Endothelial cell of umbilical vein (primary cell): Measurements from ENCODE around the gene DNTT. TPM values are rescaled to one million over a fixed set of nuclear protein-coding genes. Genes with fewer than 3 reads are reported as not detected.

Source experiments
- BruUV-seq: library from RNA; stranded (reverse); fragments of 400-500 nt; replicated peaks from 2 replicates; lab custom pipeline; 2021; lab: Mats Ljungman, UMichigan
- CTCF ChIA-PET: fragments of 300-600, 350-600 bp; sonication (Branson Sonifier 250); formaldehyde crosslinking; loops from one replicate; lab custom pipeline; 2021; ENCODE audit warnings: antibody characterized with exemption, inconsistent platforms; lab: Charles Lee
- POLR2A ChIA-PET: fragments of 300-600, 350-600 bp; sonication (Branson Sonifier 250); formaldehyde crosslinking; loops from one replicate; lab custom pipeline; 2021; ENCODE audit warnings: antibody characterized with exemption, inconsistent platforms; lab: Charles Lee
- DNase-seq: peaks from one replicate; pipeline ENCODE4 v3.0.0-alpha.2; 2011; ENCODE audit warnings: low read depth, low spot score
- FAIRE-seq: peaks from 2 replicates; lab custom pipeline; 2011; peaks lifted over from hg19 to GRCh38; lab: Jason Lieb, UNC
- H2AFZ ChIP-seq: 2 replicates; pipeline ENCODE4 v1.6.0; 2012; ENCODE audit warnings: low read depth, low read length, control low read depth, inconsistent platforms
- H3K27ac ChIP-seq: 2 replicates; pipeline ENCODE4 v1.5.1; 2011; ENCODE audit warnings: low read depth, mild to moderate bottlenecking, control low read depth, low read length, moderate library complexity; ENCODE audit not compliant: insufficient read depth
- H3K27me3 ChIP-seq, 2 experiments: 2 replicates each; pipeline versions ENCODE4 v1.6.0 to v1.6.1; 2011; ENCODE audit warnings: low read length in 2 of 2, mixed read lengths in 1 of 2; ENCODE audit not compliant: control insufficient read depth in 2 of 2, insufficient read depth in 2 of 2
- H3K36me3 ChIP-seq, 2 experiments: 2 replicates in 1 of 2; 3 replicates in 1 of 2; pipeline ENCODE4 v1.5.1; 2011; ENCODE audit warnings: low read length in 2 of 2, mild to moderate bottlenecking in 1 of 2, moderate library complexity in 1 of 2; ENCODE audit not compliant: control insufficient read depth in 2 of 2, insufficient read depth in 2 of 2; ENCODE audit errors: extremely low read depth in 1 of 2
- H3K4me1 ChIP-seq: 3 replicates; pipeline ENCODE4 v1.5.1; 2011; ENCODE audit warnings: mild to moderate bottlenecking, low read length; ENCODE audit not compliant: control insufficient read depth, insufficient read depth; ENCODE audit errors: extremely low read depth
- H3K4me2 ChIP-seq: 2 replicates; pipeline ENCODE4 v1.6.1; 2011; ENCODE audit warnings: low read length, control low read depth, mixed read lengths; ENCODE audit not compliant: insufficient read depth
- H3K4me3 ChIP-seq, 3 experiments: fragments of 200-600 bp in 1 of 3; sonication (generic), shearing (Covaris generic) in 1 of 3; replicated peaks in 1 of 3; 2 replicates each; pipeline ENCODE4 v1.5.1; 2011 to 2016; ENCODE audit warnings: control low read depth in 3 of 3, low read length in 3 of 3, mild to moderate bottlenecking in 2 of 3, inconsistent platforms in 1 of 3, low read depth in 1 of 3, moderate library complexity in 1 of 3; ENCODE audit not compliant: insufficient read depth in 1 of 3
- H3K79me2 ChIP-seq: 2 replicates; pipeline ENCODE4 v1.6.0; 2012; ENCODE audit warnings: low read length, inconsistent platforms; ENCODE audit not compliant: control insufficient read depth, insufficient read depth
- H3K9ac ChIP-seq: replicated peaks from 2 replicates; pipeline ENCODE3; 2011; ENCODE audit warnings: low read length, control low read depth; ENCODE audit not compliant: insufficient read depth; ENCODE audit errors: extremely low read depth
- H3K9me1 ChIP-seq: replicated peaks from 3 replicates; pipeline ENCODE4 v1.6.0; 2011; ENCODE audit warnings: mild to moderate bottlenecking, low read length; ENCODE audit not compliant: control insufficient read depth, insufficient read depth; ENCODE audit errors: extremely low read depth
- H3K9me3 ChIP-seq: replicated peaks from 2 replicates; pipeline ENCODE4 v1.5.1; 2012; ENCODE audit warnings: low read length, inconsistent platforms; ENCODE audit not compliant: control insufficient read depth, insufficient read depth
- H4K20me1 ChIP-seq: replicated peaks from 2 replicates; pipeline ENCODE3; 2011; ENCODE audit warnings: mild to moderate bottlenecking, low read length; ENCODE audit not compliant: control insufficient read depth, insufficient read depth; ENCODE audit errors: extremely low read depth
- EZH2 ChIP-seq: IDR thresholded peaks from 2 replicates; pipeline ENCODE4 v1.6.1; 2012; ENCODE audit warnings: borderline replicate concordance, low read depth, mild to moderate bottlenecking, moderate library complexity, low read length, inconsistent platforms; ENCODE audit not compliant: severe bottlenecking
- FOS ChIP-seq: IDR thresholded peaks from 2 replicates; pipeline ENCODE4 v1.6.1; 2011; ENCODE audit warnings: mild to moderate bottlenecking, low read length, moderate library complexity, borderline replicate concordance; ENCODE audit not compliant: insufficient read depth
- GATA2 ChIP-seq: IDR thresholded peaks from 2 replicates; pipeline ENCODE4 v1.7.0; 2011; ENCODE audit warnings: low read depth, mild to moderate bottlenecking, moderate library complexity, mixed read lengths, low read length; ENCODE audit not compliant: insufficient read length, insufficient read depth
- JUN ChIP-seq: IDR thresholded peaks from 2 replicates; pipeline ENCODE4 v1.6.1; 2011; ENCODE audit warnings: borderline replicate concordance, low read depth; ENCODE audit not compliant: insufficient read length, insufficient read depth
- MYC ChIP-seq: IDR thresholded peaks from one replicate; pipeline ENCODE4 v1.6.1; 2011; ENCODE audit warnings: mild to moderate bottlenecking, low read depth, low read length
- POLR2A ChIP-seq: IDR thresholded peaks from 2 replicates; pipeline ENCODE4 v1.6.1; 2012; ENCODE audit warnings: low read depth, mild to moderate bottlenecking, control low read depth, low read length
- POLR2AphosphoS5 ChIP-seq: IDR thresholded peaks from 2 replicates; pipeline ENCODE4 v1.6.1; 2012; ENCODE audit warnings: low read depth, mild to moderate bottlenecking, control low read depth, low read length, moderate library complexity; ENCODE audit not compliant: insufficient read depth
- dilution Hi-C: fragments of 300-500 bp; cut with MboI; formaldehyde crosslinking; loops from one replicate; pipeline ENCODE4 v1.15.0; 2019; ENCODE audit warnings: low sequenced_read_pairs; ENCODE audit not compliant: extremely low pct_ligation_motif_present
- intact Hi-C: fragments of 100-400 bp; cut with micrococcal nuclease; formaldehyde crosslinking; loops from one replicate; pipeline ENCODE4 v1.10.0; 2022
- polyA plus RNA-seq, 4 experiments: library from polyadenylated mRNA; depleted of rRNA in 3 of 4; stranded (reverse) in 3 of 4; unstranded in 1 of 4; fragments of >200 nt; gene quantifications; 2 replicates each; pipeline versions ENCODE4 v1.2.1 to v1.2.3, GENCODE V29; 2011 to 2012; ENCODE audit warnings: missing spikeins in 1 of 4
- total RNA-seq: library from RNA; stranded (reverse); gene quantifications from 2 replicates; pipeline ENCODE4 v1.2.3, GENCODE V29; 2021
- TF ChIP-seq, protein P1 (sequence below): IDR thresholded peaks from 2 replicates; pipeline ENCODE4 v1.6.1; 2011; ENCODE audit not compliant: insufficient read depth, insufficient read length
- TF ChIP-seq, protein P2 (sequence below), 2 donors: IDR thresholded peaks; 1 replicate in 1 of 2; 2 replicates in 1 of 2; pipeline ENCODE4 v1.5.1; 2011; ENCODE audit warnings: low read length in 2 of 2, mild to moderate bottlenecking in 2 of 2, moderate library complexity in 2 of 2, control low read depth in 1 of 2, inconsistent platforms in 1 of 2, low read depth in 1 of 2; ENCODE audit not compliant: insufficient read depth in 1 of 2; ENCODE audit errors: extremely low read depth in 1 of 2

Gene DNTT
- total and polyA plus RNA-seq, 2 donors (not counting 3 experiments of a cell fraction or from before 2014, with no cell fraction given), result not detected

DNA sequence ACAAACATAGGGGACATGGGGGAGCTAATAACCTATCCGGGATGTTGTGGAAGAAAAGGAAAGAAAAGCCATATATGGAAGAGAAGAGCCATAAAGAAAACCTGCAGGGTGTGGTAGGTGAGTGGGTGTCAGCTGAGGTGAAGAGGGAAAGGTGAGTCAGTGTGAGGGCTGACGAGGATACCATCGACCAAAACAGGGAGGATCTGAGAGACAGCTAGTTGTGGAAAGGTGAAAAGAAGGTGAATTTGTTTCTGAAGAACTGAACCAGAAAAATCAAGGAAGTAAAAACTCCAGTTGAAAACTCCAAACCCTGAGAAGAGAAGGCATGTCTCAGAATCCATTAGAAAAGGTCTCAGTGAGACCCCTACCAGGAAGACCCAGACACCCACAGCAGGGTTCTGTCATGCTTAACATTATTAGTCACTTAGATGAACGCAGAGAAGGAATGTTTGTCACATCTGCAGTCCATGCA lies 37.0 kb upstream of the DNTT start:
- ChIA-PET POLR2A (no interaction called here), CTCF (interaction anchor here (0.9 to 1.5 kb wide), 3 partner anchors 11 to 250 kb away, joined by 3 to 5 read pairs (median 4); no protein-coding TSS in a partner anchor)
- no peak for TF ChIP-seq POLR2AphosphoS5
- no peak for TF ChIP-seq JUN
- TF ChIP-seq MYC, result no peak
- TF ChIP-seq EZH2, result no peak
- TF ChIP-seq FOS, result no peak
- TF ChIP-seq, protein P1, sequence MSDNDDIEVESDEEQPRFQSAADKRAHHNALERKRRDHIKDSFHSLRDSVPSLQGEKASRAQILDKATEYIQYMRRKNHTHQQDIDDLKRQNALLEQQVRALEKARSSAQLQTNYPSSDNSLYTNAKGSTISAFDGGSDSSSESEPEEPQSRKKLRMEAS, result no peak
- TF ChIP-seq GATA2, result no peak
- TF ChIP-seq, protein P2, sequence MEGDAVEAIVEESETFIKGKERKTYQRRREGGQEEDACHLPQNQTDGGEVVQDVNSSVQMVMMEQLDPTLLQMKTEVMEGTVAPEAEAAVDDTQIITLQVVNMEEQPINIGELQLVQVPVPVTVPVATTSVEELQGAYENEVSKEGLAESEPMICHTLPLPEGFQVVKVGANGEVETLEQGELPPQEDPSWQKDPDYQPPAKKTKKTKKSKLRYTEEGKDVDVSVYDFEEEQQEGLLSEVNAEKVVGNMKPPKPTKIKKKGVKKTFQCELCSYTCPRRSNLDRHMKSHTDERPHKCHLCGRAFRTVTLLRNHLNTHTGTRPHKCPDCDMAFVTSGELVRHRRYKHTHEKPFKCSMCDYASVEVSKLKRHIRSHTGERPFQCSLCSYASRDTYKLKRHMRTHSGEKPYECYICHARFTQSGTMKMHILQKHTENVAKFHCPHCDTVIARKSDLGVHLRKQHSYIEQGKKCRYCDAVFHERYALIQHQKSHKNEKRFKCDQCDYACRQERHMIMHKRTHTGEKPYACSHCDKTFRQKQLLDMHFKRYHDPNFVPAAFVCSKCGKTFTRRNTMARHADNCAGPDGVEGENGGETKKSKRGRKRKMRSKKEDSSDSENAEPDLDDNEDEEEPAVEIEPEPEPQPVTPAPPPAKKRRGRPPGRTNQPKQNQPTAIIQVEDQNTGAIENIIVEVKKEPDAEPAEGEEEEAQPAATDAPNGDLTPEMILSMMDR (IDR thresholded peaks at IDR 0.05; ENCODE audit: extremely low read depth in 1 of 2, insufficient read depth in 1 of 2, low read depth in 1 of 2, low read length in 2 of 2), result no peak
- no peak for TF ChIP-seq POLR2A
- BruUV-seq, result no TSS peak
- H3K79me2 ChIP-seq, result no peaks in the 10 kb centered on the region
- H4K20me1 ChIP-seq, result no peaks in the 10 kb centered on the region
- no peak overlapping the region for H3K9ac ChIP-seq
- peaks cover 0 to 3% of the 10 kb centered on the region in 2 experiments for H3K27me3 ChIP-seq
- intact Hi-C loops (no loop called here), dilution Hi-C loops (no loop called here)
- FAIRE-seq (no peak), DNase-seq (no peak)
- no peaks in the 10 kb centered on the region for H3K4me1 ChIP-seq
- H3K4me3 ChIP-seq, result no peak overlapping the region
- no peak overlapping the region for H3K4me2 ChIP-seq
- H3K36me3 ChIP-seq, result no peaks in the 10 kb centered on the region
- no peaks in the 10 kb centered on the region for H3K9me3 ChIP-seq
- H3K9me1 ChIP-seq, result no peaks in the 10 kb centered on the region
- H3K27ac ChIP-seq, result no peak overlapping the region
- H2AFZ ChIP-seq, result no peak overlapping the region
